Central memory CD8-positive, alpha-beta T cell (primary cell): Measurements from ENCODE around the gene WIPF2.

Experiments
- ATAC-seq: fragments of 150-1000 bp; cut with Tn5 transposase; replicated peaks from 2 replicates; pipeline ENCODE4 v1.10.0; 2022; ENCODE audit warnings: mild to moderate bottlenecking, moderate FRiP score, moderate number of reproducible peaks; ENCODE audit not compliant: poor library complexity, severe bottlenecking; ENCODE audit errors: extremely low read depth
- DNase-seq, 2 donors: peaks; one replicate each; pipeline ENCODE4 v3.0.0; 2021; ENCODE audit warnings: low spot score in 2 of 2
- H3K27ac Mint-ChIP-seq: one replicate; pipeline ENCODE4 v1.8.0; 2022; ENCODE audit warnings: low read depth, mild to moderate bottlenecking, moderate library complexity, mixed read lengths
- H3K27me3 Mint-ChIP-seq: one replicate; pipeline ENCODE4 v1.8.0; 2022; ENCODE audit warnings: mixed read lengths
- H3K36me3 Mint-ChIP-seq: one replicate; pipeline ENCODE4 v1.8.0; 2022; ENCODE audit warnings: mild to moderate bottlenecking, moderate library complexity, mixed read lengths; ENCODE audit not compliant: insufficient read depth
- H3K4me1 Mint-ChIP-seq: one replicate; pipeline ENCODE4 v1.8.0; 2022; ENCODE audit warnings: mixed read lengths
- H3K4me3 Mint-ChIP-seq: one replicate; pipeline ENCODE4 v1.8.0; 2022; ENCODE audit warnings: mild to moderate bottlenecking, moderate library complexity, mixed read lengths
- H3K9me3 Mint-ChIP-seq: one replicate; pipeline ENCODE4 v1.8.0; 2022; ENCODE audit warnings: mixed read lengths

WIPF2 gene

GRCh38 chr17:40278414-40278813 is 59.3 kb downstream of the WIPF2 start:
- H3K4me3 Mint-ChIP-seq: no peak overlapping the region

GRCh38 chr17:40279402-40279801 is 60.3 kb downstream of the WIPF2 start:
- peaks cover 20% of the 10 kb centered on the region for H3K4me1 Mint-ChIP-seq
- H3K27me3 Mint-ChIP-seq: no peaks in the 10 kb centered on the region
- DNase-seq (no peak), ATAC-seq (no peak)
- no peak overlapping the region for H3K4me3 Mint-ChIP-seq
- H3K9me3 Mint-ChIP-seq: no peaks in the 10 kb centered on the region
- no peak overlapping the region for H3K27ac Mint-ChIP-seq
- peaks cover 71% of the 10 kb centered on the region for H3K36me3 Mint-ChIP-seq

More at GRCh38 chr17:40278414-40278813, 59.3 kb downstream of the WIPF2 start:
- DNase-seq (no peak), ATAC-seq (no peak)
- H3K27ac Mint-ChIP-seq: no peak overlapping the region
- peaks cover 74% of the 10 kb centered on the region for H3K36me3 Mint-ChIP-seq
- no peaks in the 10 kb centered on the region for H3K27me3 Mint-ChIP-seq
- no peaks in the 10 kb centered on the region for H3K9me3 Mint-ChIP-seq
- peaks cover 10% of the 10 kb centered on the region for H3K4me1 Mint-ChIP-seq

GRCh38 chr17:40281663-40282062 is 62.6 kb downstream of the WIPF2 start:
- ATAC-seq (no peak), DNase-seq (no peak)
- peak overlapping the region; percentile 78 for H3K27ac Mint-ChIP-seq
- H3K4me3 Mint-ChIP-seq: no peak overlapping the region
- peaks cover 20% of the 10 kb centered on the region for H3K4me1 Mint-ChIP-seq
- H3K27me3 Mint-ChIP-seq: no peaks in the 10 kb centered on the region
- peaks cover 53% of the 10 kb centered on the region for H3K36me3 Mint-ChIP-seq
- no peaks in the 10 kb centered on the region for H3K9me3 Mint-ChIP-seq

- Mint-ChIP-seq H3K4me3 (peak overlapping the region; percentile 5), H3K4me1 (peaks cover 33% of the 10 kb centered on the region), H3K27ac (peak overlapping the region; percentile 53), H3K36me3 (peaks cover 37% of the 10 kb centered on the region), H3K9me3 (no peaks in the 10 kb centered on the region), H3K27me3 (no peaks in the 10 kb centered on the region)
- peak; percentile 38 for ATAC-seq
- peak in 1 of 2 donors; percentile 13 for DNase-seq
Observed at GRCh38 chr17:40283662-40284061, 64.6 kb downstream of the WIPF2 start.

GRCh38 chr17:40284085-40284713 is 65.1 kb downstream of the WIPF2 start:
- peak overlapping the region; percentile 53 for H3K27ac Mint-ChIP-seq
- no peak for DNase-seq
- H3K9me3 Mint-ChIP-seq: no peaks in the 10 kb centered on the region
- no peaks in the 10 kb centered on the region for H3K27me3 Mint-ChIP-seq
- peak overlapping the region; percentile 5 for H3K4me3 Mint-ChIP-seq
- ATAC-seq: no peak
- peaks cover 32% of the 10 kb centered on the region for H3K36me3 Mint-ChIP-seq
- peaks cover 37% of the 10 kb centered on the region for H3K4me1 Mint-ChIP-seq

GRCh38 chr17:40286473-40286872 is 67.4 kb downstream of the WIPF2 start:
- DNase-seq (no peak), ATAC-seq (no peak)
- Mint-ChIP-seq H3K4me1 (peaks cover 40% of the 10 kb centered on the region), H3K9me3 (no peaks in the 10 kb centered on the region), H3K36me3 (peaks cover 18% of the 10 kb centered on the region), H3K27me3 (no peaks in the 10 kb centered on the region), H3K4me3 (no peak overlapping the region), H3K27ac (no peak overlapping the region)

- Mint-ChIP-seq H3K27me3 (no peaks in the 10 kb centered on the region), H3K4me1 (peaks cover 34% of the 10 kb centered on the region), H3K9me3 (no peaks in the 10 kb centered on the region), H3K27ac (peak overlapping the region; percentile 93), H3K4me3 (peak overlapping the region; percentile 94), H3K36me3 (peaks cover 12% of the 10 kb centered on the region)
- no peak for DNase-seq
- ATAC-seq: no peak
Observed at GRCh38 chr17:40287159-40287493, 68.0 kb downstream of the WIPF2 start.

GRCh38 chr17:40287494-40288369 is 68.6 kb downstream of the WIPF2 start, which contains the start of gene CDC6:
CDC6 (plus strand) TSS chr17:40287879; CDS start chr17:40289421, 1,542 bp downstream.
- peak within 1 kb of the TSS; percentile 93 for H3K27ac Mint-ChIP-seq
- no peaks in the 10 kb centered on the region for H3K9me3 Mint-ChIP-seq
- peak within 1 kb of the TSS; percentile 94 for H3K4me3 Mint-ChIP-seq
- peaks cover 31% of the 10 kb centered on the region for H3K4me1 Mint-ChIP-seq
- peak; percentile 92 to 98 for DNase-seq
- H3K27me3 Mint-ChIP-seq: no peaks in the 10 kb centered on the region
- peaks cover 13% of the 10 kb centered on the region for H3K36me3 Mint-ChIP-seq
- peak; percentile 92 for ATAC-seq

- no peak for ATAC-seq
- no peaks in the 10 kb centered on the region for H3K9me3 Mint-ChIP-seq
- peaks cover 20% of the 10 kb centered on the region for H3K4me1 Mint-ChIP-seq
- H3K27me3 Mint-ChIP-seq: no peaks in the 10 kb centered on the region
- no peak overlapping the region for H3K27ac Mint-ChIP-seq
- H3K4me3 Mint-ChIP-seq: no peak overlapping the region
- DNase-seq: no peak
- peaks cover 10% of the 10 kb centered on the region for H3K36me3 Mint-ChIP-seq
Observed at GRCh38 chr17:40290629-40291280, 71.7 kb downstream of the WIPF2 start.

- DNase-seq: no peak
- H3K9me3 Mint-ChIP-seq: no peaks in the 10 kb centered on the region
- H3K27ac Mint-ChIP-seq: no peak overlapping the region
- H3K4me3 Mint-ChIP-seq: no peak overlapping the region
- H3K27me3 Mint-ChIP-seq: no peaks in the 10 kb centered on the region
- peaks cover 12% of the 10 kb centered on the region for H3K36me3 Mint-ChIP-seq
- ATAC-seq: no peak
- H3K4me1 Mint-ChIP-seq: peaks cover 20% of the 10 kb centered on the region
Observed at GRCh38 chr17:40291281-40291664, 72.2 kb downstream of the WIPF2 start.

- Mint-ChIP-seq H3K4me3 (no peak overlapping the region), H3K36me3 (peaks cover 8% of the 10 kb centered on the region), H3K27me3 (no peaks in the 10 kb centered on the region), H3K4me1 (peaks cover 6% of the 10 kb centered on the region), H3K27ac (no peak overlapping the region), H3K9me3 (no peaks in the 10 kb centered on the region)
- no peak for ATAC-seq
- DNase-seq: no peak
Observed at GRCh38 chr17:40293363-40293762, 74.3 kb downstream of the WIPF2 start.

- Mint-ChIP-seq H3K9me3 (no peaks in the 10 kb centered on the region), H3K4me1 (no peaks in the 10 kb centered on the region), H3K27ac (no peak overlapping the region), H3K4me3 (no peak overlapping the region), H3K27me3 (no peaks in the 10 kb centered on the region), H3K36me3 (peaks cover 9% of the 10 kb centered on the region)
- ATAC-seq (no peak), DNase-seq (no peak)
Observed at GRCh38 chr17:40295488-40296436, 76.7 kb downstream of the WIPF2 start.
